ENCODE results near the gene MMP25. TPM values are rescaled to one million over a fixed set of nuclear protein-coding genes. Genes with fewer than 3 reads are reported as not detected.

Gene MMP25
- total RNA-seq, 1 donor, result not detected

GRCh38 chr16:3004781-3005284 lies 41.5 kb upstream of the MMP25 start:
- no peak overlapping the region for H3K4me3 ChIP-seq (ENCODE audit: low read depth, low read length)
- no peak for TF ChIP-seq CTCF (IDR thresholded peaks at IDR 0.05; ENCODE audit: insufficient read depth, low read length)
- DNase-seq (ENCODE audit: low read depth), result no peak

- no peak for DNase-seq (ENCODE audit: low read depth)
- H3K4me3 ChIP-seq (ENCODE audit: low read depth, low read length), result no peak overlapping the region
- no peak for TF ChIP-seq CTCF (IDR thresholded peaks at IDR 0.05; ENCODE audit: insufficient read depth, low read length)
These were observed 39.1 kb upstream of the MMP25 start for GRCh38 chr16:3007059-3007956.

- H3K4me3 ChIP-seq (ENCODE audit: low read depth, low read length), result no peak overlapping the region
- DNase-seq (ENCODE audit: low read depth), result no peak
- TF ChIP-seq CTCF (IDR thresholded peaks at IDR 0.05; ENCODE audit: insufficient read depth, low read length), result no peak
These were observed 38.2 kb upstream of the MMP25 start for GRCh38 chr16:3007957-3008689.

GRCh38 chr16:3008690-3009037 lies 37.7 kb upstream of the MMP25 start:
- no peak for TF ChIP-seq CTCF (IDR thresholded peaks at IDR 0.05; ENCODE audit: insufficient read depth, low read length)
- no peak for DNase-seq (ENCODE audit: low read depth)
- H3K4me3 ChIP-seq (ENCODE audit: low read depth, low read length), result no peak overlapping the region

GRCh38 chr16:3009568-3010390 lies 36.6 kb upstream of the MMP25 start:
- no peak overlapping the region for H3K4me3 ChIP-seq (ENCODE audit: low read depth, low read length)
- DNase-seq (ENCODE audit: low read depth), result no peak
- TF ChIP-seq CTCF (IDR thresholded peaks at IDR 0.05; ENCODE audit: insufficient read depth, low read length), result no peak

DNA sequence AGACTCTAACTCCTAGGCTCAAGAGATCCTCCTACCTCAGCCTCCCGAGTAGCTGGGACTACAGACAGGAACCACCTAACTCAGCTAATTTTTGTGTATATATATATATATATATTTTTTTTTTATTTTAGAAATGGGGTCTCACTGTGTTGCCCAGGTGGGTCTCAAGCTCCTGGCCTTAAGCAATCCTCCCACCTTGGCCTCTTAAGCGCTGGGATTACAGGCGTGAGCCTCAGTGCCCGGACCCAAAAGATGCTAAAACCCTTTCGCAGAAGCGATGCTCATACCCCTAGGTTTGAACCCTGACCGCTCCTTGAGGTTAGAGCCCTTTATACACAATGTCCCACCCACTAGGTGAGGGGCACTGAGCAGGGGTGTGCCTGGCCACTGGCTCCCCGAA lies 35.9 kb upstream of the MMP25 start:
- DNase-seq (ENCODE audit: low read depth), result no peak
- TF ChIP-seq CTCF (IDR thresholded peaks at IDR 0.05; ENCODE audit: insufficient read depth, low read length), result no peak
- H3K4me3 ChIP-seq (ENCODE audit: low read depth, low read length), result no peak overlapping the region
